ENCODE data around the gene HOXA6. TPM values are rescaled to one million over a fixed set of nuclear protein-coding genes. Genes with fewer than 3 reads are reported as not detected.

The HOXA6 gene
- total RNA-seq, 1 experiment from 2014 or later: not detected

GRCh38 chr7:27166531-27167505, 19.2 kb upstream of the HOXA6 start:
- Histone ChIP-seq H3K27ac (ENCODE audit: insufficient read length, low read depth, low read length) (no peak overlapping the region), H3K79me1 (ENCODE audit: insufficient read depth, low read depth, low read length, poor library complexity, severe bottlenecking) (no peaks in the 10 kb centered on the region), H3K14ac (ENCODE audit: insufficient read depth, low read length) (no peak overlapping the region), H4K20me1 (ENCODE audit: control insufficient read depth, insufficient read depth, insufficient read length) (no peaks in the 10 kb centered on the region), H3K9ac (ENCODE audit: extremely low read depth, insufficient read length, low read length) (no peak overlapping the region), H3K56ac (ENCODE audit: insufficient read length, low read depth, low read length) (no peak overlapping the region), H2AK5ac (ENCODE audit: insufficient read length, low read length) (no peak overlapping the region), H4K5ac (ENCODE audit: insufficient read length, low read depth, low read length) (no peak overlapping the region), H2BK20ac (ENCODE audit: low read depth, low read length, poor library complexity, severe bottlenecking) (no peak overlapping the region), H4K8ac (replicated peaks; ENCODE audit: insufficient read length, low read depth, low read length) (no peak overlapping the region), H2BK12ac (ENCODE audit: insufficient read length, low read depth, low read length) (no peak overlapping the region), H3K27me3 (ENCODE audit: insufficient read depth, low read length) (peaks cover 98% of the 10 kb centered on the region), H3K9me3 (ENCODE audit: control insufficient read depth, low read depth, low read length) (no peaks in the 10 kb centered on the region), H2BK5ac (ENCODE audit: insufficient read length, low read length) (no peak overlapping the region), H3K4ac (ENCODE audit: low read depth, low read length) (no peak overlapping the region), H2BK15ac (ENCODE audit: low read depth, low read length) (no peak overlapping the region), H3K23ac (ENCODE audit: insufficient read length, low read depth, low read length) (no peak overlapping the region), H3K4me2 (ENCODE audit: insufficient read depth, insufficient read length, low read length) (no peak overlapping the region), H3T11ph (ENCODE audit: low read length) (no peak overlapping the region), H3K79me2 (ENCODE audit: insufficient read depth, low read length) (no peaks in the 10 kb centered on the region), H3K4me1 (ENCODE audit: insufficient read depth, low read length) (no peaks in the 10 kb centered on the region), H2AFZ (ENCODE audit: low read length) (no peak overlapping the region), H2BK120ac (ENCODE audit: low read depth, low read length, poor library complexity, severe bottlenecking) (no peak overlapping the region), H3K18ac (ENCODE audit: insufficient read length, low read depth, low read length) (no peak overlapping the region), H4K91ac (ENCODE audit: insufficient read length, low read depth, low read length) (no peak overlapping the region), H3K23me2 (ENCODE audit: insufficient read length, low read depth, low read length, poor library complexity, severe bottlenecking) (no peaks in the 10 kb centered on the region)
- DNase-seq: no peak
- peaks cover 5 to 21% of the 10 kb centered on the region in 2 experiments for H3K9me3 Mint-ChIP-seq
- no peak for TF ChIP-seq CTCF (conservative IDR thresholded peaks at IDR 0.05)
- WGBS (ENCODE audit: extremely low coverage, insufficient read length, low lambda C conversion rate): no CpG with 5 or more reads among the region's 50 CpGs
- H3K36me3 Mint-ChIP-seq (ENCODE audit: insufficient read depth in 1 of 3, low read depth in 3 of 3): no peaks in the 10 kb centered on the region; a peak in 1 of 7 replicates
- peaks cover 0 to 15% of the 10 kb centered on the region in 2 experiments; a peak in 3 of 4 replicates for H3K4me1 Mint-ChIP-seq
- no peak overlapping the region for H3K4me3 Mint-ChIP-seq
- H3K27me3 Mint-ChIP-seq (ENCODE audit: low read depth): peaks cover 100% of the 10 kb centered on the region
- H3K27ac Mint-ChIP-seq: no peak overlapping the region

Measured in H9 (cell line).